Measurements from ENCODE around the gene UBE2O.
A peak's percentile ranks its signal among the peaks of the same experiment; 100 is the strongest.

UBE2O gene

GRCh38 chr17:76473541-76473985 is 20.6 kb upstream of the UBE2O start:
- Histone ChIP-seq H3K9me3 (replicated peaks in 1 of 11) (no peaks in the 10 kb centered on the region), H3K36me3 (peaks cover 52 to 100% (median 88%) of the 10 kb centered on the region in 11 experiments), H3K27me3 (no peaks in the 10 kb centered on the region), H3K4me1 (peaks cover 22 to 46% (median 26%) of the 10 kb centered on the region in 10 experiments), H4K20me1 (peaks cover 0 to 44% (median 0%) of the 10 kb centered on the region in 11 experiments; a peak in 5 of 22 replicates), H3K4me2 (no peak overlapping the region), H3K27ac (no peak overlapping the region), H3K4me3 (no peak overlapping the region), H3K9ac (peak overlapping the region in 1 of 11 experiments; percentile 19; a peak in 2 of 22 replicates)
- no peak for TF ChIP-seq Cebpa-rat (IDR thresholded peaks at IDR 0.05)

- Histone ChIP-seq H3K9ac (no peak overlapping the region; a peak in 1 of 22 replicates), H3K27me3 (no peaks in the 10 kb centered on the region), H3K4me2 (no peak overlapping the region), H3K4me3 (no peak overlapping the region), H3K4me1 (peaks cover 13 to 46% (median 26%) of the 10 kb centered on the region in 10 experiments), H3K36me3 (peaks cover 44 to 96% (median 79%) of the 10 kb centered on the region in 11 experiments), H3K27ac (no peak overlapping the region), H4K20me1 (peaks cover 0 to 50% (median 0%) of the 10 kb centered on the region in 11 experiments; a peak in 5 of 22 replicates), H3K9me3 (replicated peaks in 1 of 11) (no peaks in the 10 kb centered on the region)
- no peak for TF ChIP-seq Cebpa-rat (IDR thresholded peaks at IDR 0.05)
Observed at GRCh38 chr17:76472726-76473125, 19.8 kb upstream of the UBE2O start.

- TF ChIP-seq Cebpa-rat (IDR thresholded peaks at IDR 0.05) = no peak
- Histone ChIP-seq H3K27ac (peak overlapping the region in 1 of 11 experiments; percentile 18; a peak in 1 of 22 replicates), H3K27me3 (no peaks in the 10 kb centered on the region), H3K9ac (no peak overlapping the region), H3K4me3 (no peak overlapping the region), H4K20me1 (peaks cover 0 to 50% (median 0%) of the 10 kb centered on the region in 11 experiments; a peak in 5 of 22 replicates), H3K4me1 (peaks cover 9 to 46% (median 26%) of the 10 kb centered on the region in 10 experiments), H3K9me3 (replicated peaks in 1 of 11) (no peaks in the 10 kb centered on the region), H3K4me2 (no peak overlapping the region), H3K36me3 (peaks cover 44 to 91% (median 76%) of the 10 kb centered on the region in 11 experiments)
Observed at GRCh38 chr17:76472258-76472645, 19.3 kb upstream of the UBE2O start.

DNA sequence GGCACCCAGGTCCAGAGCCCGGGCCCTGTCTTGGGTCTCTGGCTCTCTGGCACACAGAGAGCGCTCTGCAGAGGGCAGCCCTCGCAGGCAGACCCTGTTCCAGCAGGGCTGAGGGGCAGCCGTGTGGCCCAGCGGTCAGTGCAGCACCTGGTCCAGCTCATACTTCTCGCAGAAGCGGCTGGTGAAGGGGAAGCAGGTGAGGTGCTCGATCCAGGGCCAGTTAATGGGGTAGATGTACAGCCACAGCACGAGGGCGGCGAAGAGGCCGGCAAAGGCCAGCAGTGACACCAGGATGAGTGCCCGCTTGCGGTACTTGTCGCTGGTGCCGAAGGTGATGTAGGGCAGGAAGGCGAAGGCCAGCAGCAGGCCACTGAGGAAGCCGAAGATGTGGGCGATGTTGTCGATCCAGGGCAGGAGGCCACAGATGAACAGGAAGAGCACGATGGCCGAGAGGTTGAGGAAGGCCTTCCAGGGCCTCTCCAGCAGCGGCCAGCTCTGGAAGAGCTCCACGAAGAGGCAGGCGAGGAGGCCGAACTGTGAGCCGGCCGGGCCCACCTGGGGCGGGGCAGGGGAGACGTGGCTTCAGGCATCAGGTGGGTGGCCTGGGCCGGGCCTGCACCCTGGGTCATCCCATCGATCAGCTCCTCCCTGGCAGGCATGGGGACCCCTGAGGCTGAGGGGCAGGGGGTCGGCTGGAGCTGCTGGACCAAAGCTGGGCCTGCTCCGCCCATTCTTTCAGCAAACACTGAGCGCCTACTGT is 18.7 kb upstream of the UBE2O start:
- TF ChIP-seq Cebpa-rat (IDR thresholded peaks at IDR 0.05) = no peak
- Histone ChIP-seq H3K27me3 (no peaks in the 10 kb centered on the region), H3K9ac (peak overlapping the region in 2 of 11 experiments; percentile 11 to 13; a peak in 2 of 22 replicates), H3K9me3 (replicated peaks in 1 of 11) (no peaks in the 10 kb centered on the region), H3K36me3 (peaks cover 44 to 86% (median 71%) of the 10 kb centered on the region in 11 experiments), H3K27ac (peak overlapping the region in 2 of 11 experiments; percentile 3 to 18; a peak in 2 of 22 replicates), H3K4me3 (no peak overlapping the region), H4K20me1 (peaks cover 0 to 50% (median 0%) of the 10 kb centered on the region in 11 experiments; a peak in 5 of 22 replicates), H3K4me1 (peaks cover 7 to 46% (median 27%) of the 10 kb centered on the region in 10 experiments), H3K4me2 (no peak overlapping the region)

GRCh38 chr17:76469991-76470739 is 17.2 kb upstream of the UBE2O start:
- Histone ChIP-seq H3K27me3 (no peaks in the 10 kb centered on the region), H3K4me2 (no peak overlapping the region), H3K9me3 (replicated peaks in 1 of 11) (no peaks in the 10 kb centered on the region), H3K9ac (peak overlapping the region in 4 of 11 experiments; percentile 7 to 34 (median 22); a peak in 1 of 22 replicates), H4K20me1 (peaks cover 0 to 50% (median 0%) of the 10 kb centered on the region in 11 experiments; a peak in 5 of 22 replicates), H3K4me1 (peaks cover 19 to 56% (median 40%) of the 10 kb centered on the region in 10 experiments), H3K27ac (no peak overlapping the region; a peak in 2 of 22 replicates), H3K4me3 (no peak overlapping the region), H3K36me3 (peaks cover 42 to 70% (median 59%) of the 10 kb centered on the region in 11 experiments)
- no peak for TF ChIP-seq Cebpa-rat (IDR thresholded peaks at IDR 0.05)

DNA sequence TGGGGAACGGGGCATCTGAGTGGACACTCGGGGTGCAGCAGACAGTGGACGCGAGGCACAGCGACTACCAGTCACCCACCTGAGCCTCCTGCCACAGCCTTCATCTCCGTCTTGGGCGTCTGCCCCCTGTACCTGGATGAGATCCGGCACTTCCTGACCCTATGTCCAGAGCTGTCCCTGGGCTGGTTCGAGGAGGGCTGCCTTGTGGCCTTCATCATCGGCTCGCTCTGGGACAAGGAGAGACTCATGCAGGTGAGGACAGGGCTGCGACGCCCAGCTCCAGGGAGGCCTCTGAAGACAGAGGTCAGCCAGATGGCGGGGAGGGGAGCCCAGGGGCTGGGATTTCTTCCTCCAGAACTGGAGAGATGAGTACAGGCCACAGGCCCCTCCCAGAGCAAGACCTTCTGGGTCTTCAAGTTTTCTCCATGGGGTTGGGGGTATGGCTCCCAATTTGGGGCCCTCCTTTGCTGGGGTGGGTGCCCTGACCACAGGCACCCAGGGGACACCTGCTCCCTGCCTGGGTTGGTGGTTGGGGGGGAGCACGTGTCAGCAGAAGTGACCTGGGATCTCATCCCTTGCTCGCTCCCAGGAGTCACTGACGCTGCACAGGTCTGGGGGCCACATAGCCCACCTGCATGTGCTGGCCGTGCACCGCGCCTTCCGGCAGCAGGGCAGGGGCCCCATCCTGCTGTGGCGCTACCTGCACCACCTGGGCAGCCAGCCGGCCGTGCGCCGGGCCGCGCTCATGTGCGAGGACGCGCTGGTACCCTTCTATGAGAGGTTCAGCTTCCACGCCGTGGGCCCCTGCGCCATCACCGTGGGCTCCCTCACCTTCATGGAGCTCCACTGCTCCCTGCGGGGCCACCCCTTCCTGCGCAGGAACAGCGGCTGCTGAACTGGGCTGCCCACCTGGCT is 16.4 kb upstream of the UBE2O start:
- 0 out of 22 replicates have a peak overlapping the region, but pooled peaks of 1 of the 11 experiments have one; percentile 20 for H3K9ac ChIP-seq
- no peaks in the 10 kb centered on the region for H3K27me3 ChIP-seq
- no peak for TF ChIP-seq Cebpa-rat (IDR thresholded peaks at IDR 0.05)
- H3K27ac ChIP-seq = no peak overlapping the region; a peak in 1 of 22 replicates
- peaks cover 34 to 62% (median 51%) of the 10 kb centered on the region in 11 experiments for H3K36me3 ChIP-seq
- no peaks in the 10 kb centered on the region for H3K9me3 ChIP-seq (replicated peaks in 1 of 11)
- H4K20me1 ChIP-seq = peaks cover 0 to 50% (median 0%) of the 10 kb centered on the region in 11 experiments; a peak in 4 of 22 replicates
- H3K4me1 ChIP-seq = peaks cover 20 to 58% (median 40%) of the 10 kb centered on the region in 10 experiments
- H3K4me3 ChIP-seq = no peak overlapping the region
- peak overlapping the region in 2 of 11 experiments; percentile 20 to 30; a peak in 3 of 22 replicates for H3K4me2 ChIP-seq

- no peak overlapping the region for H3K4me3 ChIP-seq
- H3K27me3 ChIP-seq = no peaks in the 10 kb centered on the region
- H3K9ac ChIP-seq = peak overlapping the region in 3 of 11 experiments; percentile 11 to 28 (median 15); a peak in 3 of 22 replicates
- H3K27ac ChIP-seq = no peak overlapping the region
- no peak for TF ChIP-seq Cebpa-rat (IDR thresholded peaks at IDR 0.05)
- H4K20me1 ChIP-seq = peaks cover 0 to 46% (median 0%) of the 10 kb centered on the region in 11 experiments; a peak in 4 of 22 replicates
- no peaks in the 10 kb centered on the region for H3K9me3 ChIP-seq (replicated peaks in 1 of 11)
- peaks cover 27 to 55% (median 44%) of the 10 kb centered on the region in 11 experiments for H3K36me3 ChIP-seq
- H3K4me2 ChIP-seq = peak overlapping the region in 8 of 11 experiments; percentile 20 to 65 (median 49); a peak in 11 of 22 replicates
- peaks cover 20 to 53% (median 40%) of the 10 kb centered on the region in 10 experiments for H3K4me1 ChIP-seq
Observed at GRCh38 chr17:76468634-76469010, 15.7 kb upstream of the UBE2O start.

All from BLaER1 treated with 17β-estradiol and CSF1 and Interleukin-3, amounts not matched to agents 10 nM and 100 nM (cell line).